Fibroblast of pulmonary artery (primary cell): ENCODE measurements around the gene MRFAP1L1.
A peak's percentile ranks its signal among the peaks of the same experiment; 100 is the strongest.

Experiments
- DNase-seq: peaks from one replicate; pipeline ENCODE4 v3.0.0-alpha.2; 2010; ENCODE audit warnings: low read depth
- H3K4me3 ChIP-seq: replicated peaks from 2 replicates; pipeline ENCODE4 v1.5.1; 2011; ENCODE audit warnings: low read depth, mild to moderate bottlenecking, control low read depth, low read length, moderate library complexity
- TF ChIP-seq, protein P1 (sequence below): IDR thresholded peaks from 2 replicates; pipeline ENCODE4 v1.5.1; 2011; ENCODE audit warnings: mild to moderate bottlenecking, control low read depth, low read length, inconsistent platforms; ENCODE audit errors: missing control alignments

MRFAP1L1 gene

GRCh38 chr4:6668391-6668790 is 41.3 kb downstream of the MRFAP1L1 start:
- no peak overlapping the region for H3K4me3 ChIP-seq
- TF ChIP-seq, protein P1, sequence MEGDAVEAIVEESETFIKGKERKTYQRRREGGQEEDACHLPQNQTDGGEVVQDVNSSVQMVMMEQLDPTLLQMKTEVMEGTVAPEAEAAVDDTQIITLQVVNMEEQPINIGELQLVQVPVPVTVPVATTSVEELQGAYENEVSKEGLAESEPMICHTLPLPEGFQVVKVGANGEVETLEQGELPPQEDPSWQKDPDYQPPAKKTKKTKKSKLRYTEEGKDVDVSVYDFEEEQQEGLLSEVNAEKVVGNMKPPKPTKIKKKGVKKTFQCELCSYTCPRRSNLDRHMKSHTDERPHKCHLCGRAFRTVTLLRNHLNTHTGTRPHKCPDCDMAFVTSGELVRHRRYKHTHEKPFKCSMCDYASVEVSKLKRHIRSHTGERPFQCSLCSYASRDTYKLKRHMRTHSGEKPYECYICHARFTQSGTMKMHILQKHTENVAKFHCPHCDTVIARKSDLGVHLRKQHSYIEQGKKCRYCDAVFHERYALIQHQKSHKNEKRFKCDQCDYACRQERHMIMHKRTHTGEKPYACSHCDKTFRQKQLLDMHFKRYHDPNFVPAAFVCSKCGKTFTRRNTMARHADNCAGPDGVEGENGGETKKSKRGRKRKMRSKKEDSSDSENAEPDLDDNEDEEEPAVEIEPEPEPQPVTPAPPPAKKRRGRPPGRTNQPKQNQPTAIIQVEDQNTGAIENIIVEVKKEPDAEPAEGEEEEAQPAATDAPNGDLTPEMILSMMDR, result no peak
- DNase-seq, result peak; percentile 9

DNA sequence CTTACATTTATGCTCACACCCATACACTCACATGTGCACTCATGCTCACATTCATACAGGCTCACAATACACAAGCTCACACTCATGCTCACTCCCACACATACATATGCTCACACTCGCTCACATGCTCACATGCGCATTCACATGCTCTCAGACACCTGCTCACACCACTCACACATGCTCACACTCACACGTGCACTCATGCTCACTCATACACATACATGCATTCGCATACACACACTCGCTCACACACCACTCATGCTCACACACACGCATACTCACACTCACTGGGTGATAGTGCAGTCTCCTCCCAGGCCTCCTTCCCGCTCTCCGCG is 44.4 kb downstream of the MRFAP1L1 start:
- TF ChIP-seq, protein P1, result no peak
- no peak overlapping the region for H3K4me3 ChIP-seq

GRCh38 chr4:6663596-6664393 is 45.9 kb downstream of the MRFAP1L1 start:
- H3K4me3 ChIP-seq, result no peak overlapping the region
- TF ChIP-seq, protein P1, result no peak
- no peak for DNase-seq

More for the DNA sequence above, 44.4 kb downstream of the MRFAP1L1 start:
- DNase-seq, result no peak

- TF ChIP-seq, protein P1, result no peak
- DNase-seq, result no peak
- no peak overlapping the region for H3K4me3 ChIP-seq
Measured at GRCh38 chr4:6662591-6662990, 47.1 kb downstream of the MRFAP1L1 start.

DNA sequence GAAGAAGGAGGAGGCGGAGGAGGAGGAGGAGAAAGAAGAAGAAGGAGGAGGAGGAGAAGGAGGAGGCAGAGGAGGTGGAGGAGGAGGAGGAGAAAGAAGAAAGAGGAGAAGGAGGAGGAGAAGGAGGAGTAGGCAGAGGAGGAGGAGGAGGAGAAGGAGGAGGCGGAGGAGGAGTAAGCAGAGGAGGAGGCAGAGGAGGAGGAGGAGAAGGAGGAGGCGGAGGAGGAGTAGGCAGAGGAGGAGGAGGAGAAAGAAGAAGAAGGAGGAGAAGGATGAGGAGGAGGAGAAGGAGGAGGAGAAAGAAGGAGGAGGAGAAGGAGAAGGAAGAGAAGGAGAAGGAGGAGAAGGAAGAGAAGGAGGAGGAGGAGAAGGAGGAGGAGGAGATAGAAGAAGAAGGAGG is 49.2 kb downstream of the MRFAP1L1 start:
- DNase-seq, result no peak
- TF ChIP-seq, protein P1, result no peak
- no peak overlapping the region for H3K4me3 ChIP-seq

DNA sequence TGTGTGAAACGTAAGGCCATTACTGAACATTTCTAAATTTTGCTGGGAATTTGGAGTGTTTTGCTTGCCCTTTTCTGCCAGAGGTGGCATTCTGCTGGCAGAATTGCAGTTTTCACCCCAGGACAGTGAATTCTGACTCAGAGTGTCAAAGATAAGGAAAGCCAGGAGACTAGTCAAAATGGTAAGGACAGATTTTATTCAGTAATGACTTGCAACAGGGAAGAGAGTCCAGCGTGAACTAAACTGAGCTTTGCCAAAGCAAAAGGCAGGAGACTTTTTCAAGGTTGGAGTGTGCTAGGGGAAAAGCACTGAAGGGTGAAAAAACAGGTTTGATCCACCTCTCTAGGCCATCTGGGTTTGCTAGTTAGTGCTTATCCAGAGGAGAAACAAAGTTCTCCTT is 49.8 kb downstream of the MRFAP1L1 start:
- DNase-seq, result no peak
- TF ChIP-seq, protein P1, result no peak
- no peak overlapping the region for H3K4me3 ChIP-seq

GRCh38 chr4:6658597-6659075 is 51.0 kb downstream of the MRFAP1L1 start:
- DNase-seq, result peak; percentile 26
- TF ChIP-seq, protein P1, result no peak

More at GRCh38 chr4:6658597-6659075, 51.0 kb downstream of the MRFAP1L1 start:
- peak overlapping the region; percentile 38 for H3K4me3 ChIP-seq
